ENCODE data around the gene FXYD2.

DNA sequence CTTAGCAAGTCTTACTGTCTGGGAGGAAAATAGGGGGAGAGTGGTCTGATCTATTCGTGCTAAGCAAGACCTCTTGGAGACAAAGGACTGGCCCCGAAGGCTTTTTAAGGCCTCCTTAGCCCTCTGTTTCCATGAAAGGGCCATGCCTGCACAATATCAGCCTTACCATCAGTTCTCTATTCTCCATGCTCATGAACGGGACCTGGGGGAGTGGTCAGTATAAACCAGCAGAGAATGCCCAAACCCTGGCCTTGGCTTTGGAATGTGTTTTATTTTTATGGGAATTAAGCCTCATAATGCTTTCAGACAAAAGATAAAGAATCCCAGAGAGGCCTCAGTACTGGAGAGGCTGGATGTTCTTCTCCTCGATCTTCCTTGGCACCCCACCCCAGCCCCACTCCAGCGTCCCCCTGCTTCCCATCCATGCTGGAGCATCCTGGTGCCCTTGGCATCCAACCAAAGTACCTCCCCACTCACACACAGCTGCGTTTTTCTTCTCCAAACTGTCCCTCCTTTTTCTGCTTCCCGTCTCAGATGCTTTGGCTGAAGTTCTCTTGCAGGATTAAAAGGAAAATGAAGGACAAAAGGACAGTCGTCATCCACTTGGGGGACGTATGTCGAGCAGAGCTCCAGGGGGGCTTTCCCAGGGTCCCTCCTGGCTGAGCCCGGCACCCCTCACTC, 33.3 kb upstream of the FXYD2 start:
- TF ChIP-seq, protein P1, sequence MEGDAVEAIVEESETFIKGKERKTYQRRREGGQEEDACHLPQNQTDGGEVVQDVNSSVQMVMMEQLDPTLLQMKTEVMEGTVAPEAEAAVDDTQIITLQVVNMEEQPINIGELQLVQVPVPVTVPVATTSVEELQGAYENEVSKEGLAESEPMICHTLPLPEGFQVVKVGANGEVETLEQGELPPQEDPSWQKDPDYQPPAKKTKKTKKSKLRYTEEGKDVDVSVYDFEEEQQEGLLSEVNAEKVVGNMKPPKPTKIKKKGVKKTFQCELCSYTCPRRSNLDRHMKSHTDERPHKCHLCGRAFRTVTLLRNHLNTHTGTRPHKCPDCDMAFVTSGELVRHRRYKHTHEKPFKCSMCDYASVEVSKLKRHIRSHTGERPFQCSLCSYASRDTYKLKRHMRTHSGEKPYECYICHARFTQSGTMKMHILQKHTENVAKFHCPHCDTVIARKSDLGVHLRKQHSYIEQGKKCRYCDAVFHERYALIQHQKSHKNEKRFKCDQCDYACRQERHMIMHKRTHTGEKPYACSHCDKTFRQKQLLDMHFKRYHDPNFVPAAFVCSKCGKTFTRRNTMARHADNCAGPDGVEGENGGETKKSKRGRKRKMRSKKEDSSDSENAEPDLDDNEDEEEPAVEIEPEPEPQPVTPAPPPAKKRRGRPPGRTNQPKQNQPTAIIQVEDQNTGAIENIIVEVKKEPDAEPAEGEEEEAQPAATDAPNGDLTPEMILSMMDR (IDR thresholded peaks at IDR 0.05) = no peak
- TF ChIP-seq POLR2A (IDR thresholded peaks at IDR 0.05) = no peak
